NCI-H446 treated with DMSO at 0.1 percent for 48 hours (cell line): ENCODE data around the gene LRRC75B.
A peak's percentile ranks its signal among the peaks of the same experiment; 100 is the strongest.

Experiments used
- DNase-seq: peaks from one replicate; lab custom pipeline; 2025; lab: John Stamatoyannopoulos, UW

Gene LRRC75B

GRCh38 chr22:24585461-24585860 is 7.4 kb downstream of the LRRC75B start:
- DNase-seq: no peak

- DNase-seq: no peak
These were observed 7.9 kb downstream of the LRRC75B start for GRCh38 chr22:24584871-24585411.

DNA sequence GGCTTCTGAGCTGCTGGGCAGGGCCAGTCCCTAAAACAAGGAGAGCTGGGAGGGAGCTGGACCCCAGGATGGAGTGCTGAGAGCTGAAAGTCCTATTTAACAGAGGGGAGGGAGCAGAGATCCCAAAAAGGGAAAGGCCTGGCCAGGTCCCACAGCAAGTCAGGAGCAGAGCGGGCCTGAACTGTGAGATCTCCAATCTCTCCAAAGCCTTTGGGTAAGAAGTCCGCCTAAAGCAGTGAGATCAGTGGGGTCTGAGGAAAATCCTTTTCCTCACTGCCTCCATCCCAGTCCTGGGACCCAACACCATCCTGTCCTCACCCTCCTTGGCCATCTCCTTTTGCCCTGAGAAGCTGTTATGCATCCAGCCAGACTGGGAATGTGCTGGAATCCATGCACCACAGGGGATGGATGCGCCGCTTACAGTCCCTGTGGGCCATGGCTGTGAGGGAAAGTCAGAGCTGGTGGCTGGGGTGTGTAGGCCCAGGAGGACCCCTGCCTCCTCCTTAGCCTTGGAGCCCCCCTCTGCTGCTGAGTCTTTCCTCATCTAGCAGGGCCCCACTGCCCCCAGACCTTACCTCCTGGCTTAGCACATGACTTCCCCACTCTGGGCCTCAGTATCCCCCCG is 8.6 kb downstream of the LRRC75B start:
- no peak for DNase-seq

DNA sequence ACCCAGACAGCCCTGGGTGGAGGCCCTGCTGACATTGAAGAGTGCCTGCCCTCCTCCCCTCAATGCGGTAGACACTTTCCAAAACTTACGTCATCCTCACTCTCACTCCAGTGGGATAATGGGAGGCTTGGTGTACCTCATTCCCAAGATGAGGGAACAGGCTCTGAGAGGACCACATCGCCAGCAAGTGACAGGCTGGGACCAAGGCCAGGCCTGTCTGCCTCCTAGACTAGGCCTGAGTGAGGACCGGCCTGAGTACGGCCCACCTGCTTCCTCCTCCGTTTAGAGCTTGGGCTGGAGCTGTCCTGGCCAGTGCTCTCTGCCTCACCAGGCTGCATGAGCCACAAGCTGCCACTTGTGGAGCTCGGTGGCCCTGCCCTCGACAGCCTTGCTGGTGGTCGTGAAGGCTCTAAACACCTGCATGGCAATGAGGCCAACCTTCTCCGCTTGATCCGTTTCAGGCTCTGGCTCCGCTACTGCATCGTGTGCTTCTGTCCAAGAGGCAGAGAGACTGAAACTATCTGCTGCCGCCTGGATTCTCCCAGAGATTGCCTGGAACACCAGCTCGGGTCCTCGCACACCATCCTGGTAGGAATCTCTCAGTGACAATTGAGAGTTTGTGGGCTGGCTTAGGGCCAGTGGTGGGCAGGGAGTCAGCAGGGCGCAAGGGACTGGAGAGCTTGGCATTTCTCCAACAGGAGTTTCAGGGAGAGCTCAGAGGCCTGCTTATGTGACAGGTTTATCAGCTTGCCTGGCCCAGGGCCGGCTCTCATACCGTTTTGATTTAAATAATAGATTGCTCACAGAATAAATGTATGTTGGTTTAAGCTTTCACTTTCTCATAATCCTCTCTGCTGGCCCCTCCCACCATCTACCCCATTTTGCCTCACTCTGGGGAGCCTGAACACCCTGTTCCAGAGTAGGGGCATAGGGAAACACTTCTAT is 9.4 kb downstream of the LRRC75B start:
- DNase-seq: no peak

DNA sequence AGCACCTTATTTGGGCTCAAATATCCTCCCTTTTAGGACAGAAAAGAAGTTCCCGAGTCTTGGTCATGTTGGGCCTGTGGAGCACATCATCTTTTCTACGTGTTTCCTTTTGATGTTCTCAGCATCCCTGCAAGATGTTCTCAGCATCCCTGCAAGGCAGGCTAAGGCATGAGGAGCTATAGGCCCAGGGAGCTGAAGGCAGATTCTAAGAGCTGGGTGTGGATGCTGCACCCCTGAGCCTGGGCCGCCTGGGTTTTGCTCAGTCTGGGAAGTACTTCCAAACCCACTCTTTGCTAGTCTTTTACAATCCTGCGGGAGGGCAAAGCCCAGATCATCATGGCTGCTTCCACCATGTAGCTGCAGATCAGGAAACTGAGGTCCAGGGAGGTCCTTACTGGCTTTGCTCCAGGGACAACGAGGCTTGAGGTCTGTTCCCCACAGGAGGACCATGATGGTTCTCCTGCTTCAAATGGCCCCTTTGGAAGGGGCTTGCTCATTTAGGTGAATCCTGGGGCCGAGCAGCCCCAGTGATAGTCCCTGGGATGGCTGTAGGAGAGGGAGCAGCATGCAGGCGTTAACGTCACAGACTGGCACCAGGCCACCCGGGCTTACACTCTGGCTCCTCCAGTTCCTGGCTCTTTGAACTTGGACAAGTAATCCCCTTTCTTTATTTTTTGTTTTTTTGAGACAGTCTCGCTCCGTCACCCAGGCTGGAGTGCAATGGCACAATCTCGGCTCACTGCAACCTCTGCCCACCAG is 10.6 kb downstream of the LRRC75B start:
- DNase-seq: no peak

DNA sequence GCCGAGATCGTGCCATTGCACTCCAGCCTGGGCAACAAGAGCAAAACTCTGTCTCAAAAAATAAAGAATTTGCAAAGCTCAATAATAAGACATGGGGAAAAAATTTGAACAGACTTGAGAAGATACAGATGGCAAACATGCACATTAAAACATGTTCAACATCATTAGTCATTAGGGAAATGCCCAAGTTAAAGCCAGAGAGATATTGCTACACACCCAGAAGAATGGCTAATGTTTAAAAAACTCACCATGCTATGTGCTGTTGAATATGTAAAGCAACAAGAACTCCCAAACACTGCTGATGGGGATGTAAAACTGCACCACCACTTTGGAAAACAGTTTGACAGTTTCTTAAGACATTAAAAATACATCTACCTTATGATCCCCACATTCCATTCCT is 12.6 kb downstream of the LRRC75B start:
- DNase-seq: no peak

DNA sequence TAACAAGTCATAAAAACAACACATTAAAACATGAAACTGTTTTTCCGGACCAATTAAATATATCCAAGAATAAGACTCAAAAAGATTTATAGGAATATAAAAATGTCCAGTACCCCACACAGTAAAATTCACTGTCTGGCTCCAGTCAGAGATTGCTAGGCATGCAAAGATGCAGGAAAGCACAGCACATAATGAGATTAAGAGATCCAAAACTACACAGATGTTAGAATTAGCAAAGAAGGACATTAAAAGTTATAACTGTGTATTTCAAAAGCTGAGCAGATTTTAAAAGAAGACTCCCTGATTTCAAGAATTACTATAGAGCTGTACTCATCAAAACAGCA is 13.6 kb downstream of the LRRC75B start:
- no peak for DNase-seq

GRCh38 chr22:24578355-24579257 is 14.3 kb downstream of the LRRC75B start:
- no peak for DNase-seq

GRCh38 chr22:24576778-24577177 is 16.1 kb downstream of the LRRC75B start:
- no peak for DNase-seq

DNA sequence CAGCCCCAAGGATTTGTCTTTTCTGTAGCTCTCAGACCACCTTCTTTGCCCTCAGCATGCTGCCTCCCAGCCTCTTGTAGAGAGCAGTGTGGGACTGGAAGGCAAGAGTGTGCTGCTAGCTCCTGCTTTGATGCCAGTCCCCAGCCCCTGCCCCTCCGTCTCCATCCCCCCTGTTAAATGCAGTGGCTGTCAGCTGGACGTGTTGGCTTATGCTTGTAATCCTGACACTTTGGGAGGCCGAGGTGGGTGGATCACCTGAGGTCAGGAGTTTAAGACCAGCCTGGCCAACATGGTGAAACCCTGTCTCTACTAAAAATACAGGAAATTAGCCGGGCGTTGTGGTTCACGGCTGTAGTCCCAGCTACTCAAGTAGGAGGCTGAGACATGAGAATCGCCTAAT is 21.6 kb downstream of the LRRC75B start:
- DNase-seq: no peak

GRCh38 chr22:24567668-24568067 is 25.2 kb downstream of the LRRC75B start:
- no peak for DNase-seq

GRCh38 chr22:24566899-24567511 is 25.9 kb downstream of the LRRC75B start:
- no peak for DNase-seq

DNA sequence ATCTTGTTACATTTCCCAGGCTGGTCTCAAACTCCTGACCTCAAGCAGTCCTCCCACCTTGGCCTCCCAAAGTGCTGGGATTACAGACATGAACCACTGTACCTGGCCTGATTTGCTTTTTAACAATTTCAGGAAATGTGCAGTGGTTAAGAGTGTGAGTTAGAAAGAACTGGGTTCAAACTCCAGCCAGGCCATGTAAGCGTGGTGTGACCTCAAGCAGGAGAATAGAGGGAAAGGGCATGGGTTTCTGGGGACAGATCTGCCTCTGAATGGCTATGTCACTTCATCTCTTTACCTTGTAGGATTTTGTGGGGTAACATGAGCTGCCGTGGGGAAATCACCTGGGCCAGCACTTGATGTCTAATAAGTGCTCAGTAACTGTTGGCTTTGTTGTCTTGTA is 27.8 kb downstream of the LRRC75B start:
- DNase-seq: no peak

DNA sequence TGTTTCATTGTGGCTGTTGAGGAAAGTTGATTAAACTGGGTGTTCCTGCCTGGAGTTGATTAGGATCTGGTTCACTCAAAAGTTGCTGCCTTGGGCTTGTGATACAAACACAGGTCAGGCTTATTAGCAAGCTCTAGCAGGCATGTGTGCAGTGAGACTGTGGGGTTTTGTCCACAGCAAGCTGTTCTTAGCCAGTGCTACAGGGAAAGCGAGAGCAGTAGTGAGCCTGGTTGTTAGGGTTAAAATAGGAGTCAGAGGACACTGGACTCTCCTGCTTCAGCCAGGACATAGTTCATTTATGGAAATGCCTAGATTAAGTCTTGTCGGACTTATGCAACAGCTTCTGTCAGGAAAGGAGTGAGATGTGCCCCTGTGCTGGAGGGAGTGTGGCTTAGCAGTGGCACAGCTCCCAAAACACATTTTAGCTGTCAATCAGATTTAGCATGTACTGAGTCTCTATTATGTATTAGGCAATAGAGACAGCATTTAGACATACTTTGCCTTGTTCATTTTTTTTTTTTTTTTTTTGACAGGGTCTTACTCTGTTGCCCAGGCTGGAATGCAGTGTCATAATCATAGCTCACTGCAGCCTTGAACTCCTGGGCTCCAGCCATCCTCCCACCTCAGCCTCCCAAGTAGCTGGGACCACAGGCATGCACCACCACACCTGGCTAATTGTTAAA is 28.4 kb downstream of the LRRC75B start:
- DNase-seq: no peak

- DNase-seq: no peak
These were observed 29.6 kb downstream of the LRRC75B start for GRCh38 chr22:24563246-24563645.

- DNase-seq: no peak
These were observed 33.4 kb downstream of the LRRC75B start for GRCh38 chr22:24559471-24559870.

GRCh38 chr22:24555165-24556039 is 37.5 kb downstream of the LRRC75B start, which contains the start of gene SNRPD3:
TSS of gene SNRPD3 (plus strand) at chr22:24555999. CDS start at chr22:24557675, 1,676 bp downstream.
- DNase-seq: peak; percentile 97

- no peak for DNase-seq
These were observed 38.3 kb downstream of the LRRC75B start, which contains the start of gene GUCD1 for GRCh38 chr22:24554313-24555164. TSS of gene GUCD1 (minus strand) at chr22:24555138. CDS start at chr22:24554991, 147 bp downstream.
